Epidermal melanocyte (primary cell): ENCODE results near the gene NDST3.
"Not testable (repeated sequence)": the region's sequence is repeated elsewhere in the genome, so short reads cannot be mapped to it uniquely, and the experiment has no call there.

ENCODE experiments used
- DNase-seq: peaks from one replicate; pipeline ENCODE4 v3.0.0; 2011; ENCODE audit warnings: low spot score; ENCODE audit not compliant: insufficient read length

The NDST3 gene

GRCh38 chr4:118175506-118175905 is 141.2 kb downstream of the NDST3 start:
- no peak for DNase-seq

- DNase-seq: no peak
Measured at GRCh38 chr4:118177126-118177525, 142.8 kb downstream of the NDST3 start.

- DNase-seq: no peak
Measured at GRCh38 chr4:118180776-118181175, 146.5 kb downstream of the NDST3 start.

GRCh38 chr4:118190903-118191302 is 156.6 kb downstream of the NDST3 start:
- no peak for DNase-seq

GRCh38 chr4:118193421-118193820 is 159.1 kb downstream of the NDST3 start:
- DNase-seq: no peak

- no peak for DNase-seq
Measured at GRCh38 chr4:118206627-118207026, 172.3 kb downstream of the NDST3 start.

GRCh38 chr4:118213101-118213500 is 178.8 kb downstream of the NDST3 start:
- DNase-seq: no peak

- no peak for DNase-seq
Measured at GRCh38 chr4:118215826-118216225, 181.5 kb downstream of the NDST3 start.

GRCh38 chr4:118221227-118221800 is 187.0 kb downstream of the NDST3 start:
- no peak for DNase-seq

- DNase-seq: no peak
Measured at GRCh38 chr4:118224243-118224829, 190.1 kb downstream of the NDST3 start.

- no peak for DNase-seq
Measured at GRCh38 chr4:118225511-118225910, 191.2 kb downstream of the NDST3 start.

- DNase-seq: no peak
Measured at GRCh38 chr4:118226311-118227010, 192.2 kb downstream of the NDST3 start.

GRCh38 chr4:118235566-118236120 is 201.4 kb downstream of the NDST3 start:
- DNase-seq: no peak

GRCh38 chr4:118237531-118237930 is 203.2 kb downstream of the NDST3 start:
- DNase-seq: no peak

GRCh38 chr4:118249890-118250289 is 215.6 kb downstream of the NDST3 start:
- DNase-seq: no peak

GRCh38 chr4:118254368-118254767 is 220.1 kb downstream of the NDST3 start:
- DNase-seq: no peak

- DNase-seq: no peak
Measured at GRCh38 chr4:118259111-118259510, 224.8 kb downstream of the NDST3 start.

GRCh38 chr4:118260309-118260708 is 226.0 kb downstream of the NDST3 start:
- DNase-seq: no peak

- DNase-seq: no peak
Measured at GRCh38 chr4:118264096-118264495, 229.8 kb downstream of the NDST3 start.

- DNase-seq: no peak
Measured at GRCh38 chr4:118265312-118266144, 231.2 kb downstream of the NDST3 start.

- DNase-seq: not testable (repeated sequence)
Measured at GRCh38 chr4:118266145-118266496, 231.8 kb downstream of the NDST3 start.

GRCh38 chr4:118268780-118269179 is 234.5 kb downstream of the NDST3 start:
- DNase-seq: no peak
